ENCODE results near the gene BTBD9. TPM values are rescaled to one million over a fixed set of nuclear protein-coding genes. Genes with fewer than 3 reads are reported as not detected.

Gene BTBD9
- total and polyA plus RNA-seq, 2 experiments from 2014 or later = 10.0 to 13.7 TPM

DNA sequence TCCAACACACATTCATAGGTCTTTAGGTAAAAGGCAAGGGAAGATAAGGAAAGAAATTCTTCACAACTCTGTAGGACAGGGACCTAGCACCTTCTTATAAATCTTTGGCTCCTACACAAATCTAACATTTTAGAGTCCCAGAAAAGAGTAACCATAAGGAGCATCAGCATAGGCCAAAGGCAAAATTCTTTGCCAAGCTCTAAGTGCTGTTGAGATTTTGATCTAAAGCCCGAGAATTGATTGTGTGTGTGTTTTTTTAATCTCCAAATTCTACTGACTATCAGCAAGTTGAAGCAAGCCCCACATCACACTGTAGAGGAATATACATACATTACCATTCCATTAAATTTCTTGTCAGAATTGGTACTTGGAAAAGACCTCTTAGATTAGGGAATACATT is 233.6 kb downstream of the BTBD9 start:
- Histone ChIP-seq H3K9ac (no peak overlapping the region), H3K79me2 (ENCODE audit: insufficient read depth) (no peaks in the 10 kb centered on the region), H3K36me3 (ENCODE audit: low read depth) (no peaks in the 10 kb centered on the region), H3F3A (ENCODE audit: insufficient read depth) (0 out of 2 replicates have a peak, but pooled peaks cover 3% of the 10 kb centered on the region), H3K9me2 (ENCODE audit: insufficient read depth) (no peaks in the 10 kb centered on the region), H4K20me1 (ENCODE audit: insufficient read depth) (no peaks in the 10 kb centered on the region), H3K4me1 (ENCODE audit: insufficient read depth) (no peaks in the 10 kb centered on the region), H3K9me3 (ENCODE audit: low read depth) (no peaks in the 10 kb centered on the region), H3K27ac (no peak overlapping the region), H3K4me2 (ENCODE audit: unreplicated experiment) (no peak overlapping the region), H2AFZ (no peak overlapping the region), H3K4me3 (no peak overlapping the region), H3K27me3 (replicated peaks; ENCODE audit: insufficient read depth) (no peaks in the 10 kb centered on the region)
- TF ChIP-seq EZH2phosphoT487 (IDR thresholded peaks at IDR 0.05; ENCODE audit: insufficient read depth, low read depth) = no peak
- no peak for TF ChIP-seq EZH2 (IDR thresholded peaks at IDR 0.05; ENCODE audit: insufficient read depth, poor library complexity, severe bottlenecking)
- 59 to 73% methylated on average over 1 of the region's 1 CpG for WGBS, 2 experiments (ENCODE audit: low coverage in 1 of 2, low lambda C conversion rate in 2 of 2, missing lambda C conversion rate in 2 of 2)
- in situ Hi-C loops (cut with MboI) = no loop called here
- no peak for DNase-seq

DNA sequence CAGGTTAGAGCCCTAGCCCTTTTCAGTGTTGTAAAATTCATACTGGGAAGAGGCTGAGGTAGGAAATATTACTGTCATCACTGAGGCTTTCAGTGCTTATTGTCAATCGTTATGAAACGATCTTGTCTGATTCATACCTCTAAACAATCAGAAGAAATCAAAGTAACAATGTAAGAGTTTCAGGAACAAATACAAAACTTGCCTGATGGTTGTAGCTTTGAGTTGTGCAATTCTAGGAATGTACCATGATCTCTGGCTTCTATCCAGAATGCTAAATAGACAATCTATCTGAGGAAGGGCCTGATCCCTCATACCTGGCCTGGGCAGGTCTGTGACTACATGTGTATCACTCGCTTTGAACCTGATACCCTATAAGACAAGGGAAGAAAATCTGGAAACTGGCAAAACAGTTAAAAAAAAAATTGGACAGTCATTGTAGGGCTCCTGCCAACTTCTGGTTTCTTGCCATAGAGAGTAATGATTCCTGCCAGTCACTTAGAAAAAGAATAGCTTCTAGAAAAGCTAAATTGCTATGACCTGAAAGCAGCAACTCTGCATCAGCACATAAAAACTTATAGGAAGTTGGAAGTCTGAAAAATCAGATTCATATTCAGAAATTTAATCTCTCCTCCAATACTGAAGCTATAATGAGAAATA is 234.7 kb downstream of the BTBD9 start:
- Histone ChIP-seq H3K4me3 (no peak overlapping the region), H3K36me3 (ENCODE audit: low read depth) (no peaks in the 10 kb centered on the region), H2AFZ (no peak overlapping the region), H3K79me2 (ENCODE audit: insufficient read depth) (no peaks in the 10 kb centered on the region), H3K9me2 (ENCODE audit: insufficient read depth) (no peaks in the 10 kb centered on the region), H3K9me3 (ENCODE audit: low read depth) (no peaks in the 10 kb centered on the region), H3K4me2 (ENCODE audit: unreplicated experiment) (no peak overlapping the region), H3K27me3 (replicated peaks; ENCODE audit: insufficient read depth) (no peaks in the 10 kb centered on the region), H3K9ac (no peak overlapping the region), H3K27ac (no peak overlapping the region), H3F3A (ENCODE audit: insufficient read depth) (0 out of 2 replicates have a peak, but pooled peaks cover 3% of the 10 kb centered on the region), H4K20me1 (ENCODE audit: insufficient read depth) (no peaks in the 10 kb centered on the region), H3K4me1 (ENCODE audit: insufficient read depth) (no peaks in the 10 kb centered on the region)
- peak; percentile 34 for DNase-seq
- in situ Hi-C loops (cut with MboI) = no loop called here
- TF ChIP-seq EZH2phosphoT487 (IDR thresholded peaks at IDR 0.05; ENCODE audit: insufficient read depth, low read depth) (no peak), EZH2 (IDR thresholded peaks at IDR 0.05; ENCODE audit: insufficient read depth, poor library complexity, severe bottlenecking) (no peak)
- 34 to 38% methylated on average over 3 of the region's 3 CpGs for WGBS, 2 experiments (ENCODE audit: low coverage in 1 of 2, low lambda C conversion rate in 2 of 2, missing lambda C conversion rate in 2 of 2)

DNA sequence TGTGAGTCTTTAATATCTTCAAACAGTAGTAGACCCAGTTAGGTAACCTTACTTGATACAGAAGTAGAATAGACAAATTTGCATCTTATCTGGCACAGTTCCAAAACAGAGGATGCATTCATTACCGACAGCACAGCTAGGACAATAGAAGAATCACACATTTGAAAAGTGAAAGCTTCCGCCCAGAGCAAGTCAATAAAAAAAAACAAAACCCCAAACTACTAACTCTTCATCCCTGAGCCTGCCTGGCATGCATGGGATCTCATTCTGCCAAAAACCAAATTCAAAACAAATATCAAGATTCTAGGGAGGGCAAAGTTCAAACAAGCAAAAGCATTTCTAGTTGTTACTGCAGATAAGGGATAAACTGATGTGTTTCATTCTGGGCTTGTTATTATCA is 235.4 kb downstream of the BTBD9 start:
- Histone ChIP-seq H2AFZ (no peak overlapping the region), H3K9ac (no peak overlapping the region), H4K20me1 (ENCODE audit: insufficient read depth) (no peaks in the 10 kb centered on the region), H3K4me3 (no peak overlapping the region), H3K9me3 (ENCODE audit: low read depth) (no peaks in the 10 kb centered on the region), H3K27me3 (replicated peaks; ENCODE audit: insufficient read depth) (no peaks in the 10 kb centered on the region), H3K4me2 (ENCODE audit: unreplicated experiment) (no peak overlapping the region), H3K36me3 (ENCODE audit: low read depth) (no peaks in the 10 kb centered on the region), H3K9me2 (ENCODE audit: insufficient read depth) (no peaks in the 10 kb centered on the region), H3F3A (ENCODE audit: insufficient read depth) (0 out of 2 replicates have a peak, but pooled peaks cover 3% of the 10 kb centered on the region), H3K4me1 (ENCODE audit: insufficient read depth) (no peaks in the 10 kb centered on the region), H3K79me2 (ENCODE audit: insufficient read depth) (no peaks in the 10 kb centered on the region), H3K27ac (no peak overlapping the region)
- TF ChIP-seq EZH2 (IDR thresholded peaks at IDR 0.05; ENCODE audit: insufficient read depth, poor library complexity, severe bottlenecking) = no peak
- in situ Hi-C loops (cut with MboI) = no loop called here
- no peak for DNase-seq
- 52 to 56% methylated on average over 2 of the region's 2 CpGs for whole genome bisulfite sequencing, 2 experiments (ENCODE audit: low coverage in 1 of 2, low lambda C conversion rate in 2 of 2, missing lambda C conversion rate in 2 of 2)

DNA sequence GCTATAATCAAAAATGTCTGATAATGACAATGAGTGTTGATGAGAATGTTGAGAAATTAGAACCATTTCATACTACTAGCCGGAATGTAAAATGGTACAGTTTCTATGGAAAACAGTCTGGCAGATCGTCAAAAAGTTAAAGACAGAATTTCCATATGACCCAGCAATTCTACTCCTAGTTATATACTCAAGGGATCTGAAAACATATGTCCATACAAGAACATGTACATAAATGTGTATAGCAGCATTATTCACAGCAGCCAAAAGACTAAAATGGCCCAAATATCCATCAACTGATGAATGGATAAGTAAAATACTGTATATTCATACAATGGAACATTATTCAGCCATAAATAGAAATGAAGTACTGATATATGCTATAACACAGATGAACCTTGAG is 236.2 kb downstream of the BTBD9 start:
- H3K9ac ChIP-seq = no peak overlapping the region
- DNase-seq = no peak
- H3K27ac ChIP-seq = no peak overlapping the region
- no peaks in the 10 kb centered on the region for H3K79me2 ChIP-seq (ENCODE audit: insufficient read depth)
- H4K20me1 ChIP-seq (ENCODE audit: insufficient read depth) = no peaks in the 10 kb centered on the region
- no peaks in the 10 kb centered on the region for H3K9me2 ChIP-seq (ENCODE audit: insufficient read depth)
- H3K9me3 ChIP-seq (ENCODE audit: low read depth) = no peaks in the 10 kb centered on the region
- H2AFZ ChIP-seq = no peak overlapping the region
- H3K4me3 ChIP-seq = no peak overlapping the region
- 0 out of 2 replicates have a peak, but pooled peaks cover 3% of the 10 kb centered on the region for H3F3A ChIP-seq (ENCODE audit: insufficient read depth)
- 73 to 75% methylated on average over 2 of the region's 2 CpGs for WGBS, 2 experiments (ENCODE audit: low coverage in 1 of 2, low lambda C conversion rate in 2 of 2, missing lambda C conversion rate in 2 of 2)
- no peak for TF ChIP-seq EZH2phosphoT487 (IDR thresholded peaks at IDR 0.05; ENCODE audit: insufficient read depth, low read depth)
- TF ChIP-seq EZH2 (IDR thresholded peaks at IDR 0.05; ENCODE audit: insufficient read depth, poor library complexity, severe bottlenecking) = no peak
- no peaks in the 10 kb centered on the region for H3K36me3 ChIP-seq (ENCODE audit: low read depth)
- H3K4me1 ChIP-seq (ENCODE audit: insufficient read depth) = no peaks in the 10 kb centered on the region
- in situ Hi-C loops (cut with MboI) = no loop called here
- no peak overlapping the region for H3K4me2 ChIP-seq (ENCODE audit: unreplicated experiment)
- no peaks in the 10 kb centered on the region for H3K27me3 ChIP-seq (replicated peaks; ENCODE audit: insufficient read depth)

Data from GM23248 (cell line).